Choroid plexus epithelial cell (primary cell): Measurements from ENCODE around the gene ZSCAN21.

ENCODE experiments used
- DNase-seq: peaks from one replicate; pipeline ENCODE4 v3.0.0-alpha.2; 2010; ENCODE audit warnings: low read depth
- H3K4me3 ChIP-seq: 2 replicates; pipeline ENCODE4 v1.5.1; 2011; ENCODE audit warnings: low read depth, mild to moderate bottlenecking, control low read depth, low read length, moderate library complexity
- CTCF ChIP-seq: conservative IDR thresholded peaks from 2 replicates; pipeline ENCODE4 v1.5.1; 2011; ENCODE audit warnings: low read depth, mild to moderate bottlenecking, control low read depth, inconsistent platforms, low read length, moderate library complexity

The ZSCAN21 gene

GRCh38 chr7:100017875-100018274, 31.7 kb upstream of the ZSCAN21 start:
- no peak for TF ChIP-seq CTCF
- DNase-seq: no peak
- no peak overlapping the region for H3K4me3 ChIP-seq

- no peak overlapping the region for H3K4me3 ChIP-seq
- TF ChIP-seq CTCF: no peak
- DNase-seq: no peak
Observed at GRCh38 chr7:100019908-100020307, 29.7 kb upstream of the ZSCAN21 start.

GRCh38 chr7:100021297-100021696, 28.3 kb upstream of the ZSCAN21 start:
- no peak for TF ChIP-seq CTCF
- no peak for DNase-seq
- H3K4me3 ChIP-seq: no peak overlapping the region

- no peak for TF ChIP-seq CTCF
- DNase-seq: no peak
- H3K4me3 ChIP-seq: no peak overlapping the region
Observed at GRCh38 chr7:100022621-100023020, 27.0 kb upstream of the ZSCAN21 start.

- no peak overlapping the region for H3K4me3 ChIP-seq
- no peak for TF ChIP-seq CTCF
- no peak for DNase-seq
Observed at GRCh38 chr7:100023526-100023925, 26.0 kb upstream of the ZSCAN21 start.

- no peak for TF ChIP-seq CTCF
- no peak overlapping the region for H3K4me3 ChIP-seq
- DNase-seq: no peak
Observed at GRCh38 chr7:100024020-100024619, 25.5 kb upstream of the ZSCAN21 start.

- no peak for TF ChIP-seq CTCF
- H3K4me3 ChIP-seq: no peak overlapping the region
- DNase-seq: no peak
Observed at GRCh38 chr7:100027197-100027596, 22.4 kb upstream of the ZSCAN21 start.
